Inferior parietal cortex (tissue), 1 donor: ENCODE results near the gene NETO2.

ENCODE experiments used
- DNase-seq: peaks from one replicate; pipeline ENCODE4 v3.0.0-alpha.2; 2016; ENCODE audit errors: extremely low spot score

The NETO2 gene

GRCh38 chr16:47046726-47047523 lies 96.8 kb downstream of the NETO2 start:
- no peak for DNase-seq

- DNase-seq: no peak
Measured at GRCh38 chr16:47045459-47045858, 98.3 kb downstream of the NETO2 start.

- no peak for DNase-seq
Measured at GRCh38 chr16:47045023-47045422, 98.7 kb downstream of the NETO2 start.

- DNase-seq: no peak
Measured at GRCh38 chr16:47043970-47044684, 99.6 kb downstream of the NETO2 start.

- no peak for DNase-seq
Measured at GRCh38 chr16:47043200-47043599, 100.5 kb downstream of the NETO2 start.

GRCh38 chr16:47037746-47038458 lies 105.8 kb downstream of the NETO2 start:
- DNase-seq: peak; percentile 86

- no peak for DNase-seq
Measured at GRCh38 chr16:47037396-47037745, 106.4 kb downstream of the NETO2 start.

- no peak for DNase-seq
Measured at GRCh38 chr16:47036201-47036600, 107.5 kb downstream of the NETO2 start.

GRCh38 chr16:47035436-47035835 lies 108.3 kb downstream of the NETO2 start:
- no peak for DNase-seq

GRCh38 chr16:47034455-47034854 lies 109.3 kb downstream of the NETO2 start:
- DNase-seq: no peak

- DNase-seq: no peak
Measured at GRCh38 chr16:47033176-47033575, 110.6 kb downstream of the NETO2 start.

- no peak for DNase-seq
Measured at GRCh38 chr16:47029724-47030123, 114.0 kb downstream of the NETO2 start.

GRCh38 chr16:47028767-47029377 lies 114.9 kb downstream of the NETO2 start:
- DNase-seq: no peak
